LNCaP clone FGC (cell line): ENCODE data around the gene RMDN3.

Source experiments
- DNase-seq: peaks from one replicate; pipeline ENCODE4 v3.0.0-alpha.2; 2011; ENCODE audit warnings: low read depth
- H3K4me3 ChIP-seq: 2 replicates; pipeline ENCODE4 v1.5.1; 2011; ENCODE audit warnings: mild to moderate bottlenecking, low read depth, low read length, control low read depth
- CTCF ChIP-seq: IDR thresholded peaks from 2 replicates; pipeline ENCODE4 v1.5.1; 2012; ENCODE audit warnings: mild to moderate bottlenecking; ENCODE audit not compliant: control insufficient read depth, insufficient read depth; ENCODE audit errors: extremely low read depth

RMDN3 gene

DNA sequence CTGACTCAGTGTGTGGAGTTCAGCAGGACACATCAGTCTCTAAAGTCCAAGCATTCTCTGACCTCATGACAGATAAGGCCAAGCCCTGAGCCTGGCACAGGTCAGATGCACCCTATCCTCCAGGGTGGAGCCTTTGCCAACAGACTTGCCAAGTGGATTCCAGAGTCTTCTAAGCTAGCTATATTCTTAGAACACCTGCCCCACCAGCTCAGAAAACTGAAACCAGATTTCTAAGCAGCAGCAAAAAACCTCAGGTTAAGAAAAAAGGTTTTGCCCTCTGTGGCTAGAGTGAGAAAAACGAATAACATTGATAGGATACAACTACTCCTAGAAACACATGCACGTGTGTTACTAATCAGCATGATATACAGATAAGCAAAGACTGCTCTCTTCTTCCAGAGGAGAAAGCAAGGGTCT is 11.6 kb downstream of the RMDN3 start:
- no peak for TF ChIP-seq CTCF
- no peak for DNase-seq
- no peak overlapping the region for H3K4me3 ChIP-seq

- no peak for DNase-seq
- H3K4me3 ChIP-seq: no peak overlapping the region
- TF ChIP-seq CTCF: no peak
These were observed 15.2 kb downstream of the RMDN3 start for GRCh38 chr15:40739854-40740253.

DNA sequence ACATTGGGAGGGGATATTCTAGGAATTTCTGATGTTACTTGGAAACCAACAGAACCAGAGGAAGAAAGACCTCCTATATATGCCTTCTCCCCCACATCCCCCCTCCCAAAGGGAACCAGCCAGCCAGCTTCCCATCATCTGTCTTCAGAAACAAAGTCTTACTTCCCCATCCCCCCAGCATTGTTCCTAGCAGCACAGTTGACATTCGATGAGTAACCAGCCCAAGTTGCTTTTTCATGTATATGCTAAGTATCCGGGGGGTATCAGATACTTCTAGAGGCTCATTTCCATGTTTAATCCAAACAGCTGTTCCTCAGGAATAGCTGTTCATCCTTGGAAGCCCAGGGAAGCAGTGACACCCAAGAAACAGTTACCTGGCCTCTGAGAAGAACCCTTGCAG is 16.0 kb downstream of the RMDN3 start:
- no peak for DNase-seq
- no peak overlapping the region for H3K4me3 ChIP-seq
- TF ChIP-seq CTCF: no peak

DNA sequence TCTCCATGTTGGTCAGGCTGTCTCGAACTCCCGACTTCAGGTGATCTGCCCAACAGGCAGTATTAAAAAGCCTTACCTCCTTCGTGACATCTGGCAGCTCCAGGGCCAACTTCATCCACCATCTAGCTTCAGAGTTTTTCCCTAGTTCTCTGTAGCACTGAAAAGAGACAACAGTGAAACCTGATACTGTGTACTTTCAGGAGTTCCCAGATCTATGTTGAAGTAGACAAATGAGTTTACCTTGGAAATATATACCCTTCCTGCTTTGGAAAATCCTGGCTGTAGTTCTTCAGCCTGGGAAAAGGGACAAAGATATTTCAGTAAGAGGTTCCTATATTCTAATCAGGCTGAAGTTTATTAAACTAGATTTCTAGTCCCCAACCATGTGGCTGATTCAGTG is 18.0 kb downstream of the RMDN3 start:
- DNase-seq: peak; percentile 76
- H3K4me3 ChIP-seq: peak overlapping the region; percentile 33
- no peak for TF ChIP-seq CTCF

- DNase-seq: no peak
- TF ChIP-seq CTCF: no peak
- peak overlapping the region; percentile 33 for H3K4me3 ChIP-seq
These were observed 18.5 kb downstream of the RMDN3 start for GRCh38 chr15:40736575-40736974.

GRCh38 chr15:40731034-40731433 is 24.0 kb downstream of the RMDN3 start:
- H3K4me3 ChIP-seq: no peak overlapping the region
- no peak for TF ChIP-seq CTCF
- no peak for DNase-seq

GRCh38 chr15:40723919-40724318 is 31.1 kb downstream of the RMDN3 start:
- TF ChIP-seq CTCF: no peak
- no peak overlapping the region for H3K4me3 ChIP-seq
- no peak for DNase-seq
